SU-DHL-6 (cell line): ENCODE data around the gene RBFOX1.

Experiments
- H2AFZ ChIP-seq: fragments of 200-600 bp; sonication (generic); 2 replicates; pipeline ENCODE4 v1.6.1; 2014; ENCODE audit warnings: low read depth, mild to moderate bottlenecking, moderate library complexity, mixed read lengths, antibody characterized with exemption, low read length; ENCODE audit not compliant: severe bottlenecking
- H3F3A ChIP-seq: fragments of 200-600 bp; shearing (Covaris generic); 2 replicates; pipeline ENCODE4 v1.6.0; 2016; ENCODE audit warnings: antibody characterized with exemption, mild to moderate bottlenecking; ENCODE audit not compliant: insufficient read depth
- H3K27ac ChIP-seq: fragments of 200-600 bp; sonication (generic); 2 replicates; pipeline ENCODE4 v1.5.1; 2016; ENCODE audit warnings: low read depth, mild to moderate bottlenecking, low read length, moderate library complexity, mixed read lengths
- H3K27me3 ChIP-seq: fragments of 200-600 bp; sonication (generic), shearing (Covaris generic); 2 replicates; pipeline ENCODE4 v1.6.0; 2014; ENCODE audit warnings: mild to moderate bottlenecking, low read length
- H3K36me3 ChIP-seq: fragments of 200-600 bp; sonication (generic); 2 replicates; pipeline ENCODE4 v1.6.1; 2014; ENCODE audit warnings: mild to moderate bottlenecking, low read length, mixed read lengths
- H3K4me2 ChIP-seq: fragments of 300-600, 200-600 bp; shearing (Covaris generic), sonication (generic); 2 replicates; pipeline ENCODE4 v1.6.0; 2014; ENCODE audit warnings: low read length, low read depth, mild to moderate bottlenecking; ENCODE audit not compliant: poor library complexity, severe bottlenecking
- H3K4me3 ChIP-seq: fragments of 200-600 bp; sonication (generic); 2 replicates; pipeline ENCODE4 v1.5.1; 2014; ENCODE audit warnings: antibody characterized with exemption, low read length, mild to moderate bottlenecking, mixed read lengths; ENCODE audit not compliant: insufficient read depth, poor library complexity, severe bottlenecking
- H3K79me2 ChIP-seq: fragments of 200-600 bp; sonication (generic); 2 replicates; pipeline ENCODE4 v1.6.1; 2014; ENCODE audit warnings: mild to moderate bottlenecking, low read length, moderate library complexity; ENCODE audit not compliant: insufficient read depth
- H3K9ac ChIP-seq: fragments of 200-600 bp; sonication (generic); 2 replicates; pipeline ENCODE4 v1.7.0; 2014; ENCODE audit warnings: mild to moderate bottlenecking, low read length
- H3K9me2 ChIP-seq: fragments of 200-600 bp; sonication (generic); replicated peaks from 2 replicates; pipeline ENCODE4 v1.6.1; 2014; ENCODE audit warnings: low read length; ENCODE audit not compliant: insufficient read depth
- H3K9me3 ChIP-seq: fragments of 200-600 bp; sonication (generic); 2 replicates; pipeline ENCODE4 v1.6.1; 2014; ENCODE audit warnings: low read length, mixed read lengths; ENCODE audit not compliant: insufficient read depth
- H4K20me1 ChIP-seq: fragments of 200-600 bp; sonication (generic); 2 replicates; pipeline ENCODE4 v1.6.1; 2014; ENCODE audit warnings: low read depth, mild to moderate bottlenecking, antibody characterized with exemption, low read length, moderate library complexity, mixed read lengths
- CTCF ChIP-seq: fragments of 200-600 bp; sonication (generic); IDR thresholded peaks from one replicate; pipeline ENCODE4 v1.5.1; 2017; ENCODE audit warnings: antibody characterized with exemption, mild to moderate bottlenecking, low read length, moderate library complexity; ENCODE audit not compliant: insufficient read depth, poor library complexity, severe bottlenecking
- EZH2phosphoT487 ChIP-seq: fragments of 200-600 bp; sonication (generic), shearing (Covaris generic); conservative IDR thresholded peaks from 2 replicates; pipeline ENCODE4 v1.6.1; 2018; ENCODE audit warnings: mild to moderate bottlenecking, antibody characterized with exemption, low read length, moderate library complexity, mixed read lengths

RBFOX1 gene

DNA sequence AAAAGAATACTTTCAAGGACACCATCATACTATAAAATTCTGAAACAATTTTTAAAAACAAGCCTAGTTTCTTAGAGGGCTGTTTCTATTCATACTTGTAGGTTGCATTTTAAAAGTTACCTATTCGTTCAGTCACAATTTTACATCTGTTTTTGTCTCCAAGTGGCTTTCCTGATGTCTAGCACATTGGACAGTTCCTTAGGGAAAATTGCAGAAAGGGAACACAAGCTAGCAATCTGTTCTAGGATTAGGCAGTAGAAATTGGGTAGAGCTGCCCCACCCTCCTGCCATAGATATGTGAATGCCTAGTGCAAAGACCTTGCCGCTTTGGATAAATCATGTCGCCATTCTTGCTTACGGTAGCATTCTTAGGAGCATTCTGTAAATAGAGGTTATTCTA lies 358.9 kb downstream of the RBFOX1 start:
- H3K4me2 ChIP-seq = no peak overlapping the region
- no peaks in the 10 kb centered on the region for H3K79me2 ChIP-seq
- no peaks in the 10 kb centered on the region for H3K36me3 ChIP-seq
- no peaks in the 10 kb centered on the region for H3K9me2 ChIP-seq
- H3K9ac ChIP-seq = no peak overlapping the region
- H3K9me3 ChIP-seq = no peaks in the 10 kb centered on the region
- TF ChIP-seq CTCF (no peak), EZH2phosphoT487 (no peak)
- no peak overlapping the region for H2AFZ ChIP-seq
- no peak overlapping the region for H3K27ac ChIP-seq
- H4K20me1 ChIP-seq = no peaks in the 10 kb centered on the region
- no peaks in the 10 kb centered on the region for H3K27me3 ChIP-seq
- no peak overlapping the region for H3K4me3 ChIP-seq
- no peaks in the 10 kb centered on the region for H3F3A ChIP-seq

GRCh38 chr16:7703672-7704071 lies 371.0 kb downstream of the RBFOX1 start:
- no peak overlapping the region for H3K4me2 ChIP-seq
- H3K9ac ChIP-seq = no peak overlapping the region
- H3K27me3 ChIP-seq = no peaks in the 10 kb centered on the region
- H3K9me3 ChIP-seq = no peaks in the 10 kb centered on the region
- no peaks in the 10 kb centered on the region for H3K9me2 ChIP-seq
- H3K4me3 ChIP-seq = no peak overlapping the region
- H3K79me2 ChIP-seq = no peaks in the 10 kb centered on the region
- TF ChIP-seq CTCF (no peak), EZH2phosphoT487 (no peak)
- no peaks in the 10 kb centered on the region for H3K36me3 ChIP-seq
- no peak overlapping the region for H2AFZ ChIP-seq
- H4K20me1 ChIP-seq = no peaks in the 10 kb centered on the region
- no peaks in the 10 kb centered on the region for H3F3A ChIP-seq
- no peak overlapping the region for H3K27ac ChIP-seq

DNA sequence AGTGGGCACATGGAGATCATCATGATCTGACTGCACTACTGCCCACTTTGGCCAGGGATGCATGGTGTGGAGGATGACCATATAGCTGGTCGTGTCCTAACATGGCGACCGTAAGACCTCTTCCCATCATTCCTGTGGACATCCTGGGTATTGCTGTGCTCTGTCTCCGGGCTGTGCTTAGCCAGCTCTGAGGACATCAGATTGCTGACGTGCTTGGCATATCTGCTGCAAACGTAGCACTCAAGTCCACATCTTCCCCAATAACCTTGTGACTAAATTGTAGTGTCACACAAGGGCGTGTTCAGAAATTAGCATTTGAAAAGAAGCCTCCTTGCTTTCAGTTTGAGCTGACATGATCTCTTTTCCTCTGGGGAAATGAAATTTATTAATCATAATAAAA lies 373.2 kb downstream of the RBFOX1 start:
- Histone ChIP-seq H4K20me1 (no peaks in the 10 kb centered on the region), H3K36me3 (no peaks in the 10 kb centered on the region), H3K9me2 (no peaks in the 10 kb centered on the region), H3K9me3 (no peaks in the 10 kb centered on the region), H3K27ac (no peak overlapping the region), H3K9ac (no peak overlapping the region), H3K79me2 (no peaks in the 10 kb centered on the region), H2AFZ (no peak overlapping the region), H3F3A (no peaks in the 10 kb centered on the region), H3K4me3 (no peak overlapping the region), H3K27me3 (no peaks in the 10 kb centered on the region), H3K4me2 (no peak overlapping the region)
- TF ChIP-seq EZH2phosphoT487 (no peak), CTCF (no peak)

DNA sequence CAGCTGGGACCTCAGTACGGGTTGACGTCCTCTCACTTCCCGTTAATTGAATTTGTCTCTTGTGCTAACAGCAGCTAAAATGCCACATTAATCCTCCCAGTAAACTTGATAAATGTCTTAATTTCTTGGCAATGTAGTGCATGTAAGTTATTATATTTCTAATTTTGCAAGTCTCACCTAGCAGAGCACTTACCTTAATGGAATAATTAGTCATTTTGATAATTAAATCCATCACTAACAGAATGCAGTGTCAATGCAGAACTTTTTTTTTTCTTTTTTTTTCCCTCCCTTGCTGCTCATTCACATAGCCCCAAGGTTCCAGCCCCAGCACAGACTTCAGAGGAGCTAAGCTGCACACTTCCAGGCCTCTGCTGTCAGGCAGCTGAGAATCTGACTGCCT lies 376.5 kb downstream of the RBFOX1 start:
- Histone ChIP-seq H3K36me3 (no peaks in the 10 kb centered on the region), H3K9ac (no peak overlapping the region), H3K4me3 (no peak overlapping the region), H2AFZ (no peak overlapping the region), H3K79me2 (no peaks in the 10 kb centered on the region), H3K9me3 (no peaks in the 10 kb centered on the region), H4K20me1 (no peaks in the 10 kb centered on the region), H3K9me2 (no peaks in the 10 kb centered on the region), H3K4me2 (no peak overlapping the region), H3K27me3 (no peaks in the 10 kb centered on the region), H3F3A (no peaks in the 10 kb centered on the region), H3K27ac (no peak overlapping the region)
- TF ChIP-seq CTCF (no peak), EZH2phosphoT487 (no peak)
